ENCODE results near the gene CDH23.

The CDH23 gene

GRCh38 chr10:71611709-71612422 is 215.1 kb downstream of the CDH23 start:
- Histone ChIP-seq H3K27me3 (peaks cover 4% of the 10 kb centered on the region), H3K4me1 (ENCODE audit: control insufficient read depth in 1 of 2, insufficient read depth in 1 of 2, low read depth in 1 of 2, low read length in 1 of 2) (peaks cover 3 to 6% of the 10 kb centered on the region in 2 experiments), H3K4me3 (ENCODE audit: low read depth in 1 of 2, low read length in 1 of 2) (no peak overlapping the region), H3K27ac (no peak overlapping the region), H3K36me3 (no peaks in the 10 kb centered on the region), H3K9me3 (no peaks in the 10 kb centered on the region)
- no peak for TF ChIP-seq CTCF (IDR thresholded peaks at IDR 0.05)

- Histone ChIP-seq H3K9me3 (no peaks in the 10 kb centered on the region), H3K27ac (peak overlapping the region; percentile 53), H3K4me3 (ENCODE audit: low read depth in 1 of 2, low read length in 1 of 2) (no peak overlapping the region), H3K4me1 (ENCODE audit: control insufficient read depth in 1 of 2, insufficient read depth in 1 of 2, low read depth in 1 of 2, low read length in 1 of 2) (peaks cover 3 to 6% of the 10 kb centered on the region in 2 experiments), H3K36me3 (no peaks in the 10 kb centered on the region), H3K27me3 (peaks cover 4% of the 10 kb centered on the region)
- no peak for TF ChIP-seq CTCF (IDR thresholded peaks at IDR 0.05)
Measured at GRCh38 chr10:71613261-71613777, 216.6 kb downstream of the CDH23 start.

GRCh38 chr10:71613877-71614276 is 217.2 kb downstream of the CDH23 start:
- Histone ChIP-seq H3K4me1 (ENCODE audit: control insufficient read depth in 1 of 2, insufficient read depth in 1 of 2, low read depth in 1 of 2, low read length in 1 of 2) (peaks cover 3 to 6% of the 10 kb centered on the region in 2 experiments), H3K36me3 (no peaks in the 10 kb centered on the region), H3K4me3 (ENCODE audit: low read depth in 1 of 2, low read length in 1 of 2) (no peak overlapping the region), H3K27ac (no peak overlapping the region), H3K9me3 (no peaks in the 10 kb centered on the region), H3K27me3 (peaks cover 4% of the 10 kb centered on the region)
- no peak for TF ChIP-seq CTCF (IDR thresholded peaks at IDR 0.05)

GRCh38 chr10:71614946-71615345 is 218.2 kb downstream of the CDH23 start:
- TF ChIP-seq CTCF (IDR thresholded peaks at IDR 0.05): no peak
- Histone ChIP-seq H3K9me3 (no peaks in the 10 kb centered on the region), H3K27ac (no peak overlapping the region), H3K36me3 (no peaks in the 10 kb centered on the region), H3K4me3 (ENCODE audit: low read depth in 1 of 2, low read length in 1 of 2) (no peak overlapping the region), H3K4me1 (ENCODE audit: control insufficient read depth in 1 of 2, insufficient read depth in 1 of 2, low read depth in 1 of 2, low read length in 1 of 2) (peaks cover 3 to 6% of the 10 kb centered on the region in 2 experiments), H3K27me3 (peaks cover 4% of the 10 kb centered on the region)

- no peak overlapping the region for H3K4me3 ChIP-seq (ENCODE audit: low read depth in 1 of 2, low read length in 1 of 2)
- peaks cover 3 to 6% of the 10 kb centered on the region in 2 experiments for H3K4me1 ChIP-seq (ENCODE audit: control insufficient read depth in 1 of 2, insufficient read depth in 1 of 2, low read depth in 1 of 2, low read length in 1 of 2)
- no peaks in the 10 kb centered on the region for H3K36me3 ChIP-seq
- TF ChIP-seq CTCF (IDR thresholded peaks at IDR 0.05): no peak
- H3K9me3 ChIP-seq: no peaks in the 10 kb centered on the region
- peaks cover 4% of the 10 kb centered on the region for H3K27me3 ChIP-seq
- H3K27ac ChIP-seq: no peak overlapping the region
Measured at GRCh38 chr10:71615538-71616329, 219.0 kb downstream of the CDH23 start.

All from neutrophil (primary cell).